ENCODE measurements around the gene AKR1C8.
"Not testable (repeated sequence)": the region's sequence is repeated elsewhere in the genome, so short reads cannot be mapped to it uniquely, and the experiment has no call there.

Gene AKR1C8

GRCh38 chr10:5147981-5148677, 36.8 kb downstream of the AKR1C8 start:
- no peak for TF ChIP-seq CTCF (IDR thresholded peaks at IDR 0.05; ENCODE audit: control extremely low read depth, extremely low read depth, low read depth, missing control alignments)
- no peak for DNase-seq (ENCODE audit: extremely low spot score)
- POLR2A ChIA-PET = no interaction called here
- CTCF ChIA-PET = no interaction called here

DNA sequence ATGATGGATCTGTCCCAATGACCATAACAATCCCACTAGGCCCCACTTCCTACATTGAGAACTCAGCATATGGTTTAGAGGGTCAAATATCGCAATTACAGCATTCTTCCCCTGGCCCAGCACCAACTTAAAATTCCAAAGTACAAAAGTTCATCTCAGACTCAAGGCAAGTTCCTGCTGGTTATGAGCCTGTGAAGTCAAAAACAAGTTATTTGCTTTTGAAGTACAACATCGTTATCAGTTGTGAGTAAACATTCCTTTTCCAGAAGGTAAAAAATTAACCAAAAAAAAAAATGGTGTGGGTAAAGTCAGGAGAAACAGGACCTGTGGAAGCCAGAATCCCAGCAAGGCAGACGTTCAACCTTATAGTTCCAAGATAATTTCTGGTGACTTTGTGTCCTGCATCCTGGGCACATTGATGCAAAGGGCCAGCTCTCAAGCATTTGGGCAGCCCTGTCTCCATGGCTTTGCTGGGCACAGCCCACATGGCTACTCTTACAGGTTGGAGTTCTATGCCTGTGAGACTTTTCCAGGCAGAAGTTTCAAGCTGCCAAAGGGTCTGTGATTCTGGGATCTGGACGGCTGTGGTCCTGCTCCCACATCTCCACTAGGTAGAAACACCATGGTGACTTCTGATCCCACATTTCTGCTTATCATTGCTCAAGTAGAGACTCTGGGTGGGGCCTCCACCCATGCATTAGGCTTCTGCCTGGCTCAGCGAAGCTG, 37.5 kb downstream of the AKR1C8 start:
- CTCF ChIA-PET = no interaction called here
- TF ChIP-seq CTCF (IDR thresholded peaks at IDR 0.05; ENCODE audit: control extremely low read depth, extremely low read depth, low read depth, missing control alignments) = no peak
- POLR2A ChIA-PET = no interaction called here
- no peak for DNase-seq (ENCODE audit: extremely low spot score)

GRCh38 chr10:5146920-5147254, 38.1 kb downstream of the AKR1C8 start:
- POLR2A ChIA-PET = no interaction called here

DNA sequence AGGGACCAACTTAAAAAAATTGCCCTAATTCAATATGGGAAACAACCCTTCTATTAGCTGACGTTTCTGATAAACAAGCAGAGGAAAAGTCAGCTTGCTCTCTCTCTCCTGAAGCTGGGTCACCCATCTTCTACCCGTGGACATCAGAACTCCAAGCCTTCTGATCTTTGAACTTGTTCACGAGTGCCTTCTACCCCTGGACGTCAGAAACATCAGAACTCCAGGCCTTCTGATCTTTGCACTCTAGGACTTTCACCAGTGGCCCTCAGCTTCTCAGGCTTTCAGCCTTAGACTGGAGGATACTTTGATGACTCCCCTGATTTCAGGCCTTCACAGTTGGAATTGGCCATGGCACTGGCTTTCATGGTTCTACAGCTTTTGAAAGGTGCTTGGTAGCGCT, 41.8 kb downstream of the AKR1C8 start:
- TF ChIP-seq CTCF (IDR thresholded peaks at IDR 0.05; ENCODE audit: control extremely low read depth, extremely low read depth, low read depth, missing control alignments) = no peak

More at GRCh38 chr10:5146920-5147254, 38.1 kb downstream of the AKR1C8 start:
- DNase-seq (ENCODE audit: extremely low spot score) = no peak
- TF ChIP-seq CTCF (IDR thresholded peaks at IDR 0.05; ENCODE audit: control extremely low read depth, extremely low read depth, low read depth, missing control alignments) = no peak
- CTCF ChIA-PET = no interaction called here

DNA sequence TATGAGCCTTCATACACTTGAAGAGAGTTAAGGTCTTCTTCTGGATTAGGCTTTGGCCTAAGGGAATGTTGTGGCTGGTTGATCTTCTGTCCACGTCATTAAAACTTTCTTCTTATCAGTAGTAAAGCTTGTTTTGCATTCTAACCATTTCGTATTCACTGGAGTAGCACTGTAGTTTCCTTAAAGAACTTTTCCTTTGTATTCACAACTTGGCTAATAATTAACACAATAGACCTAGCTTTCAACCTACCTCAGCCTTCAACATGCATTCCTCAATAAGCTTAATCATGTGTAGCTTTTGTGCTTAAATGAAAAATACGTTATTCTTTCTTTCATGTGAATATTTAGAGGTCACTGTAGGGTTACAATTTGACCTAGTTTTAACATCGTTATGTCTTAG, 42.8 kb downstream of the AKR1C8 start:
- ChIA-PET CTCF (no interaction called here), POLR2A (no interaction called here)
- TF ChIP-seq CTCF (IDR thresholded peaks at IDR 0.05; ENCODE audit: control extremely low read depth, extremely low read depth, low read depth, missing control alignments) = no peak
- no peak for DNase-seq (ENCODE audit: extremely low spot score)

More for the DNA sequence above, 41.8 kb downstream of the AKR1C8 start:
- CTCF ChIA-PET = no interaction called here
- no peak for DNase-seq (ENCODE audit: extremely low spot score)
- POLR2A ChIA-PET = no interaction called here

DNA sequence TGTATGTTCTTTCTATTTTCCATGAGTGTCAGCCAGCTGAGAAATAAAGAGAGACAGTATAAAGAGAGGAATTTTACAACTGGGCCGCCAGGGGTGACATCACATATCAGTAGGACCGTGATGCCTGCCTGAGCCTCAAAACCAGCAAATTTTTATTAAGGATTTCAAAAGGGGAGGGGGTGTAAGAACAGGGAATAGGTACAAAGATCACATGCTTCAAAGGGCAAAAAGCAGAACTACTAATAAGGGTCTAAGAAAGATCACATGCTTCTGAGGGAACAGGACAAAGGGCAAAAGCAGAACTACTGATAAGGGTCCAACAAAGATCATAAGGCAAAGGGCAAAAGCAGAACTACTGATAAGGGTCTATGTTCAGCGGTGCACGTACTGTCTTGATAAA, 47.3 kb downstream of the AKR1C8 start:
- DNase-seq (ENCODE audit: extremely low spot score); POLR2A ChIA-PET: not testable (repeated sequence)
- CTCF ChIA-PET = interaction anchor here (1.4 kb wide), 1 partner anchor 15 kb away, joined by 4 read pairs; no protein-coding TSS in a partner anchor

DNA sequence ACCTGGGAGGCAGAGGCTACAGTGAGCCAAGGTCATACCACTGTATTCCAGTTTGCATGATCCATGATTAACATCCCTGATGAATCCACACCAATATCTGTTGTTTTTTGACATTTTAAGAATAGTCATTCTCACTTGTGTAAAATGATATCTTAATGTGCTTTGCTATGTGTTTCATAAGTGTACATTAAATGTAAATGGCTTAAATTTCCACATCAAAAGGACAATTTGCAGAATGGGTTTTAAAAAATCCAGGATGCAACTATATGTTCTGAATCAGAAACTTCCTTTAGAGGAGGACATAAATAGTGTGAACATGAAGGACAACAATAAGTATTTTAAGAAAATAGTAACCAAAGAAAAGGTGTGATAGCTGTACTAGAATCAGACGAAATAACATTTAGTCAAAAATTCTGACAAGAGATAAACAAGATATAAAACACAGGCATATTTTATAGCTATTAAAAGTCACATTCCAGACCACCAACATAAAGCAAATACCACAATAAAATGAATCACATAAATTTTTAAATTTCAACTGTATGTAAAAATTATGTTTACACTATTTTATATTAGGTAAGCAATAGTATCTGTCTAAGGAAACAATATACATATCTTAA, 48.4 kb downstream of the AKR1C8 start:
- ChIA-PET POLR2A (no interaction called here), CTCF (interaction anchor here (1.4 kb wide), 1 partner anchor 16 kb away, joined by 4 read pairs; no protein-coding TSS in a partner anchor)
- DNase-seq (ENCODE audit: extremely low spot score) = no peak
- no peak for TF ChIP-seq CTCF (IDR thresholded peaks at IDR 0.05; ENCODE audit: control extremely low read depth, extremely low read depth, low read depth, missing control alignments)

All from GM10248 (cell line).